Liver (tissue), 9 donors: Measurements from ENCODE around the gene KRTAP3-3. TPM values are rescaled to one million over a fixed set of nuclear protein-coding genes. Genes with fewer than 3 reads are reported as not detected.

Source experiments
- DNase-seq: peaks from one replicate; pipeline ENCODE4 v3.0.0-alpha.2; 2017; ENCODE audit warnings: low spot score
- H3K27ac ChIP-seq, 2 donors: one replicate each; pipeline ENCODE4 v1.7.0; 2013; ENCODE audit warnings: inconsistent platforms in 2 of 2, low read length in 2 of 2, control low read depth in 1 of 2, low read depth in 1 of 2, mild to moderate bottlenecking in 1 of 2
- H3K27me3 ChIP-seq, 4 donors: one replicate each; pipeline versions ENCODE4 v1.6.1 to v1.7.0; 2013; ENCODE audit warnings: low read length in 3 of 4, inconsistent platforms in 1 of 4, mild to moderate bottlenecking in 1 of 4, moderate library complexity in 1 of 4; ENCODE audit not compliant: control insufficient read depth in 4 of 4, insufficient read depth in 4 of 4
- H3K36me3 ChIP-seq, 4 donors: one replicate each; pipeline versions ENCODE4 v1.6.1 to v1.7.0; 2013; ENCODE audit warnings: low read length in 3 of 4, mild to moderate bottlenecking in 3 of 4, low read depth in 1 of 4, moderate library complexity in 1 of 4; ENCODE audit not compliant: control insufficient read depth in 4 of 4, insufficient read depth in 3 of 4
- H3K4me1 ChIP-seq, 4 donors: one replicate each; pipeline versions ENCODE4 v1.6.1 to v1.7.0; 2013; ENCODE audit warnings: low read length in 3 of 4, mild to moderate bottlenecking in 3 of 4, moderate library complexity in 1 of 4; ENCODE audit not compliant: control insufficient read depth in 4 of 4, insufficient read depth in 4 of 4
- H3K4me3 ChIP-seq, 3 donors: one replicate each; pipeline versions ENCODE4 v1.6.1 to v1.7.0; 2013; ENCODE audit warnings: low read length in 3 of 3, control low read depth in 1 of 3, low read depth in 1 of 3, mild to moderate bottlenecking in 1 of 3
- H3K9ac ChIP-seq, 2 donors: one replicate each; pipeline ENCODE4 v1.7.0; 2013; ENCODE audit warnings: low read length in 2 of 2, mild to moderate bottlenecking in 2 of 2, moderate library complexity in 2 of 2, control low read depth in 1 of 2, low read depth in 1 of 2
- H3K9me3 ChIP-seq, 4 donors: one replicate each; pipeline versions ENCODE4 v1.6.1 to v1.7.0; 2013; ENCODE audit warnings: low read length in 3 of 4; ENCODE audit not compliant: control insufficient read depth in 4 of 4
- EGR1 ChIP-seq, 2 donors: IDR thresholded peaks; 2 replicates each; pipeline ENCODE4 v1.6.1; 2016 to 2018; ENCODE audit warnings: antibody characterized with exemption in 2 of 2, low read depth in 2 of 2
- FOXA1 ChIP-seq: IDR thresholded peaks from 2 replicates; pipeline ENCODE4 v1.6.1; 2016; ENCODE audit warnings: antibody characterized with exemption
- GABPA ChIP-seq, 2 donors: IDR thresholded peaks in 1 of 2; conservative IDR thresholded peaks in 1 of 2; 2 replicates each; pipeline ENCODE4 v1.6.1; 2016; ENCODE audit warnings: antibody characterized with exemption in 2 of 2, mild to moderate bottlenecking in 1 of 2, moderate library complexity in 1 of 2
- HNF4G ChIP-seq: IDR thresholded peaks from 2 replicates; pipeline ENCODE4 v1.6.1; 2016; ENCODE audit warnings: antibody characterized with exemption
- JUND ChIP-seq, 2 donors: IDR thresholded peaks; 2 replicates each; pipeline ENCODE4 v1.6.1; 2016; ENCODE audit warnings: antibody characterized with exemption in 2 of 2
- NR2F2 ChIP-seq: IDR thresholded peaks from 2 replicates; pipeline ENCODE4 v1.6.1; 2016; ENCODE audit warnings: antibody characterized with exemption
- RAD21 ChIP-seq, 2 donors: IDR thresholded peaks; 2 replicates each; pipeline ENCODE4 v1.6.1; 2016; ENCODE audit warnings: antibody characterized with exemption in 2 of 2, mild to moderate bottlenecking in 2 of 2
- YY1 ChIP-seq: IDR thresholded peaks from 2 replicates; pipeline ENCODE4 v1.6.1; 2016; ENCODE audit warnings: antibody characterized with exemption, mild to moderate bottlenecking
- WGBS: extraction: QIAGEN DNeasy Blood & Tissue Kit; methylation state at CpG from one replicate; pipeline ENCODE4 v1.1.7; 2013; 5-methylcytosine and 5-hydroxymethylcytosine counted together
- polyA plus RNA-seq, 2 donors: library from polyadenylated mRNA; stranded (reverse) in 1 of 2; unstranded in 1 of 2; fragments of 200-250 nt in 1 of 2; fragments of >200 nt in 1 of 2; fragmentation: Nextera tagmentation in 1 of 2; extraction: Ambion mirVana in 1 of 2; gene quantifications; one replicate each; pipeline versions ENCODE4 v1.2.1 to v1.2.3, GENCODE V29; 2013 to 2015
- total RNA-seq, 2 donors: library from RNA; depleted of rRNA; stranded (reverse); fragments of >200 nt; gene quantifications; one replicate each; pipeline ENCODE4 v1.2.3, GENCODE V29; 2014
- TF ChIP-seq, protein P1 (sequence below): IDR thresholded peaks from 2 replicates; pipeline ENCODE4 v1.6.1; 2016; ENCODE audit warnings: antibody characterized with exemption
- TF ChIP-seq, protein P2 (sequence below): IDR thresholded peaks from 2 replicates; pipeline ENCODE4 v1.6.1; 2016; ENCODE audit warnings: antibody characterized with exemption
- TF ChIP-seq, protein P3 (sequence below): fragments of 150-350 bp; IDR thresholded peaks from 2 replicates; pipeline ENCODE4 v1.5.1; 2017; ENCODE audit warnings: improper control_type of control experiment, low read depth, low read length; ENCODE audit not compliant: missing input control
- TF ChIP-seq, protein P4 (sequence below): IDR thresholded peaks from 2 replicates; pipeline ENCODE4 v1.6.1; 2016; ENCODE audit warnings: antibody characterized with exemption, mild to moderate bottlenecking
- donor health status: healthy.
- donor health status: healthy.
- donor health status: healthy.
- donor health status: healthy.
- donor health status: healthy.

The KRTAP3-3 gene
- total and polyA plus RNA-seq, 4 donors: not detected

DNA sequence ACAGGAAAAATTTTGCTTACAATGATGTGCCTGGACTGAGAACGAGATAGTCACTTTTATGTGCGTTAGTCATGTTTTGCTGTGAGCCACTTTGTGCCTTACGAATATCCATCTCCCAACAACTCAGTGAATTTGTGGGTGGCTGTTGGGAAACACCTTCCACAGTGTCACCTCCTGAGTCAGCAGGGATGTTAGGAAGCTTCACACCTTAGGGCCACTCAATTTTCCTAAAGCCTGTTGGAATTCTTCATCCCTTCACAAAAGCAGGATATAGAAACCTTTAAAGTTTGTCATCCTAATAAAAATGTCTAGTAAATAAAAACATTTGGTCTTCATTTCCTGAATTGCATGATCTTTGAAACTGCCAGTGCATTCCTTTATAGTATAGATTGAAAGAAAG lies 19.2 kb upstream of the KRTAP3-3 start:
- no peak for DNase-seq
- Histone ChIP-seq H3K9ac (no peak overlapping the region), H3K27me3 (peaks cover 0 to 4% (median 0%) of the 10 kb centered on the region in 4 donors), H3K9me3 (no peaks in the 10 kb centered on the region), H3K27ac (no peak overlapping the region), H3K4me3 (no peak overlapping the region), H3K4me1 (no peaks in the 10 kb centered on the region), H3K36me3 (no peaks in the 10 kb centered on the region)
- TF ChIP-seq NR2F2 (no peak), GABPA (IDR thresholded peaks at IDR 0.05 in 1 of 2, conservative IDR thresholded peaks at IDR 0.05 in 1 of 2) (no peak), EGR1 (IDR thresholded peaks at IDR 0.05; ENCODE audit: low read depth in 2 of 2) (no peak)
- WGBS: 78% methylated on average over 3 of the region's 3 CpGs

DNA sequence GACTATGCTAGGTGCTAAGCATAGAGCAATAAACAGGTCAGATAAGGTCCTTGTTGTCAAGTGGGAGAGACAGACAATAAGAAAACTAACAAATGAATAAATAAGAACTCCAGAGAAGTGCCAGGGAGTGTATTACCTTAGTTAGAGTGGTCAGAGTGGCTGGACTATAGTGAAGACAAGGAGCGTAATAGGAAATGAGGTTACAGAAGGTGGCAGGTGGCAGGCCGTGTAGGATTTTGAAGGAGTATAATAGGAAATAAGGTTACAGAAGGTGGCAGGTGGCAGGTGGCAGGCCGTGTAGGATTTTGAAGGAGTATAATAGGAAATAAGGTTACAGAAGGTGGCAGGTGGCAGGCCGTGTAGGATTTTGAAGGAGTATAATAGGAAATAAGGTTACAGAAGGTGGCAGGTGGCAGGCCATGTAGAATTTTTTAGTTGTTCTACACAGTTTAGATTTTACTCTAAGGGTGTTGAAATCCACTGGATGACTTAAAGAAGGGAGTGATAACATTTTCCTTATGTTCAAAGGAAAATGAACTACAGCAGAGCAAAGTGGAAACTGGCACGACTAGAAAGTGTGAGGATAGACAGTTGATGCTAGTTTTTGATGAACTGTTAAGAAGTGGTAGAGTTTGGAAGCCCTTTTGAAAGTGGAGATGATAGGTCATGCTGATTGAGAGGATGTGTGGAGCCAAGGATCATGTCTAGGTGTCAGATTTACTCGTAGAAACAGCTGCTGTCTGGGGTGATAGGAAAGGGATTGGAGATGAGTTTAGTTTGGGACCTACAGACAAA lies 18.6 kb upstream of the KRTAP3-3 start:
- no peaks in the 10 kb centered on the region for H3K9me3 ChIP-seq
- no peak overlapping the region for H3K27ac ChIP-seq
- H3K4me3 ChIP-seq: no peak overlapping the region
- H3K36me3 ChIP-seq: no peaks in the 10 kb centered on the region
- no peaks in the 10 kb centered on the region for H3K4me1 ChIP-seq
- 79% methylated on average over 6 of the region's 6 CpGs for WGBS
- H3K27me3 ChIP-seq: peaks cover 0 to 4% (median 0%) of the 10 kb centered on the region in 4 donors
- DNase-seq: no peak
- H3K9ac ChIP-seq: no peak overlapping the region
- no peak for TF ChIP-seq NR2F2
- TF ChIP-seq, protein P1, sequence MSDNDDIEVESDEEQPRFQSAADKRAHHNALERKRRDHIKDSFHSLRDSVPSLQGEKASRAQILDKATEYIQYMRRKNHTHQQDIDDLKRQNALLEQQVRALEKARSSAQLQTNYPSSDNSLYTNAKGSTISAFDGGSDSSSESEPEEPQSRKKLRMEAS: no peak
- TF ChIP-seq, protein P2, sequence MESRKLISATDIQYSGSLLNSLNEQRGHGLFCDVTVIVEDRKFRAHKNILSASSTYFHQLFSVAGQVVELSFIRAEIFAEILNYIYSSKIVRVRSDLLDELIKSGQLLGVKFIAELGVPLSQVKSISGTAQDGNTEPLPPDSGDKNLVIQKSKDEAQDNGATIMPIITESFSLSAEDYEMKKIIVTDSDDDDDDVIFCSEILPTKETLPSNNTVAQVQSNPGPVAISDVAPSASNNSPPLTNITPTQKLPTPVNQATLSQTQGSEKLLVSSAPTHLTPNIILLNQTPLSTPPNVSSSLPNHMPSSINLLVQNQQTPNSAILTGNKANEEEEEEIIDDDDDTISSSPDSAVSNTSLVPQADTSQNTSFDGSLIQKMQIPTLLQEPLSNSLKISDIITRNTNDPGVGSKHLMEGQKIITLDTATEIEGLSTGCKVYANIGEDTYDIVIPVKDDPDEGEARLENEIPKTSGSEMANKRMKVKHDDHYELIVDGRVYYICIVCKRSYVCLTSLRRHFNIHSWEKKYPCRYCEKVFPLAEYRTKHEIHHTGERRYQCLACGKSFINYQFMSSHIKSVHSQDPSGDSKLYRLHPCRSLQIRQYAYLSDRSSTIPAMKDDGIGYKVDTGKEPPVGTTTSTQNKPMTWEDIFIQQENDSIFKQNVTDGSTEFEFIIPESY: no peak
- no peak for TF ChIP-seq YY1
- TF ChIP-seq, protein P3, sequence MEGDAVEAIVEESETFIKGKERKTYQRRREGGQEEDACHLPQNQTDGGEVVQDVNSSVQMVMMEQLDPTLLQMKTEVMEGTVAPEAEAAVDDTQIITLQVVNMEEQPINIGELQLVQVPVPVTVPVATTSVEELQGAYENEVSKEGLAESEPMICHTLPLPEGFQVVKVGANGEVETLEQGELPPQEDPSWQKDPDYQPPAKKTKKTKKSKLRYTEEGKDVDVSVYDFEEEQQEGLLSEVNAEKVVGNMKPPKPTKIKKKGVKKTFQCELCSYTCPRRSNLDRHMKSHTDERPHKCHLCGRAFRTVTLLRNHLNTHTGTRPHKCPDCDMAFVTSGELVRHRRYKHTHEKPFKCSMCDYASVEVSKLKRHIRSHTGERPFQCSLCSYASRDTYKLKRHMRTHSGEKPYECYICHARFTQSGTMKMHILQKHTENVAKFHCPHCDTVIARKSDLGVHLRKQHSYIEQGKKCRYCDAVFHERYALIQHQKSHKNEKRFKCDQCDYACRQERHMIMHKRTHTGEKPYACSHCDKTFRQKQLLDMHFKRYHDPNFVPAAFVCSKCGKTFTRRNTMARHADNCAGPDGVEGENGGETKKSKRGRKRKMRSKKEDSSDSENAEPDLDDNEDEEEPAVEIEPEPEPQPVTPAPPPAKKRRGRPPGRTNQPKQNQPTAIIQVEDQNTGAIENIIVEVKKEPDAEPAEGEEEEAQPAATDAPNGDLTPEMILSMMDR: no peak
- no peak for TF ChIP-seq HNF4G
- no peak for TF ChIP-seq RAD21 (IDR thresholded peaks at IDR 0.05)
- TF ChIP-seq JUND (IDR thresholded peaks at IDR 0.05): no peak
- no peak for TF ChIP-seq FOXA1
- TF ChIP-seq, protein P4, sequence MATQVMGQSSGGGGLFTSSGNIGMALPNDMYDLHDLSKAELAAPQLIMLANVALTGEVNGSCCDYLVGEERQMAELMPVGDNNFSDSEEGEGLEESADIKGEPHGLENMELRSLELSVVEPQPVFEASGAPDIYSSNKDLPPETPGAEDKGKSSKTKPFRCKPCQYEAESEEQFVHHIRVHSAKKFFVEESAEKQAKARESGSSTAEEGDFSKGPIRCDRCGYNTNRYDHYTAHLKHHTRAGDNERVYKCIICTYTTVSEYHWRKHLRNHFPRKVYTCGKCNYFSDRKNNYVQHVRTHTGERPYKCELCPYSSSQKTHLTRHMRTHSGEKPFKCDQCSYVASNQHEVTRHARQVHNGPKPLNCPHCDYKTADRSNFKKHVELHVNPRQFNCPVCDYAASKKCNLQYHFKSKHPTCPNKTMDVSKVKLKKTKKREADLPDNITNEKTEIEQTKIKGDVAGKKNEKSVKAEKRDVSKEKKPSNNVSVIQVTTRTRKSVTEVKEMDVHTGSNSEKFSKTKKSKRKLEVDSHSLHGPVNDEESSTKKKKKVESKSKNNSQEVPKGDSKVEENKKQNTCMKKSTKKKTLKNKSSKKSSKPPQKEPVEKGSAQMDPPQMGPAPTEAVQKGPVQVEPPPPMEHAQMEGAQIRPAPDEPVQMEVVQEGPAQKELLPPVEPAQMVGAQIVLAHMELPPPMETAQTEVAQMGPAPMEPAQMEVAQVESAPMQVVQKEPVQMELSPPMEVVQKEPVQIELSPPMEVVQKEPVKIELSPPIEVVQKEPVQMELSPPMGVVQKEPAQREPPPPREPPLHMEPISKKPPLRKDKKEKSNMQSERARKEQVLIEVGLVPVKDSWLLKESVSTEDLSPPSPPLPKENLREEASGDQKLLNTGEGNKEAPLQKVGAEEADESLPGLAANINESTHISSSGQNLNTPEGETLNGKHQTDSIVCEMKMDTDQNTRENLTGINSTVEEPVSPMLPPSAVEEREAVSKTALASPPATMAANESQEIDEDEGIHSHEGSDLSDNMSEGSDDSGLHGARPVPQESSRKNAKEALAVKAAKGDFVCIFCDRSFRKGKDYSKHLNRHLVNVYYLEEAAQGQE: no peak
